Adrenal gland (tissue), 12 donors: ENCODE results near the gene UBA6. TPM values are rescaled to one million over a fixed set of nuclear protein-coding genes. Genes with fewer than 3 reads are reported as not detected.

Source experiments
- DNase-seq, 7 donors: peaks; one replicate each; pipeline ENCODE4 v3.0.0-alpha.2; 2019 to 2020
- H3K27ac ChIP-seq, 5 donors: fragments of 200-600 bp; sonication (generic) in 4 of 5; 1 replicate in 3 of 5; 2 replicates in 2 of 5; pipeline versions ENCODE4 v1.5.1 to v1.8.0; 2016 to 2020; ENCODE audit warnings: mild to moderate bottlenecking in 1 of 5
- H3K27me3 ChIP-seq: fragments of 200-600 bp; 2 replicates; pipeline ENCODE4 v1.8.0; 2021
- H3K36me3 ChIP-seq, 2 donors: fragments of 200-600 bp; replicated peaks in 1 of 2; 1 replicate in 1 of 2; 2 replicates in 1 of 2; pipeline versions ENCODE4 v1.5.1 to v1.8.0; 2018 to 2022
- H3K4me1 ChIP-seq, 2 donors: fragments of 200-600 bp; replicated peaks in 1 of 2; 1 replicate in 1 of 2; 2 replicates in 1 of 2; pipeline versions ENCODE4 v1.5.1 to v1.8.0; 2018 to 2021
- H3K4me3 ChIP-seq, 4 donors: fragments of 200-600 bp; sonication (generic) in 3 of 4; one replicate each; pipeline ENCODE4 v1.5.1; 2016 to 2018
- H3K9me3 ChIP-seq, 3 donors: fragments of 200-600 bp; sonication (generic) in 1 of 3; replicated peaks in 1 of 3; 1 replicate in 2 of 3; 2 replicates in 1 of 3; pipeline versions ENCODE4 v1.5.1 to v1.8.0; 2016 to 2021
- POLR2A ChIP-seq, 2 donors: fragments of 450-650 bp; IDR thresholded peaks; one replicate each; pipeline ENCODE4 v1.6.1; 2017; ENCODE audit warnings: antibody characterized with exemption in 2 of 2, mild to moderate bottlenecking in 2 of 2, moderate library complexity in 1 of 2
- WGBS, 4 donors: extraction: QIAGEN DNeasy Blood & Tissue Kit in 2 of 4; methylation state at CpG; one replicate each; pipeline versions ENCODE4 v1.1.5 to v1.1.7; 2013 to 2017; 5-methylcytosine and 5-hydroxymethylcytosine counted together
- intact Hi-C, 2 donors: fragments of 100-400 bp; cut with DNase I; formaldehyde crosslinking; loops; one replicate each; pipeline versions ENCODE4 v1.14.1 to v1.15.0; 2022 to 2023
- polyA plus RNA-seq, 3 donors: library from polyadenylated mRNA; stranded (reverse); fragments of 200-250 nt in 2 of 3; fragments of 350-450 nt in 1 of 3; fragmentation: Illumina TruSeq in 1 of 3; extraction: RNeasy Lipid Tissue Mini Kit (QIAGEN cat#74804) in 1 of 3; gene quantifications; one replicate each; pipeline ENCODE4 v1.2.3, GENCODE V29; 2013 to 2014
- total RNA-seq, 9 donors: library from RNA; depleted of rRNA in 4 of 9; stranded (reverse); fragments of >200 nt in 4 of 9; fragments of 120-200 nt in 1 of 9; fragmentation: NEBNext Ultra II Directional in 1 of 9; extraction: Animal tissue kit (Norgen Biotek cat#: 25700) in 1 of 9; gene quantifications; one replicate each; pipeline versions ENCODE4 v1.1.0 to v1.2.4, GENCODE V29; 2013 to 2023
- TF ChIP-seq, protein P1 (sequence below), 6 experiments: fragments of 450-650 bp in 4 of 6; fragments of 200-600 bp in 2 of 6; sonication (generic) in 1 of 6; IDR thresholded peaks; 1 replicate in 5 of 6; 2 replicates in 1 of 6; pipeline versions ENCODE4 v1.5.1 to v1.8.0; 2016 to 2021; ENCODE audit warnings: antibody characterized with exemption in 6 of 6, mild to moderate bottlenecking in 2 of 6, moderate library complexity in 1 of 6
- donor health status: healthy with polysubstance abuse.
- donor health status: Bipolar disorder and iron deficiency.
- donor health status: DM: yes; HTN: yes; CAD: no.
- donor health status: DM: no; HTN: no; CAD: no.
- donor health status: DM: no; HTN: no; CAD: no.
- donor health status: DM: yes; HTN: yes; CAD: no.

Gene UBA6
- total and polyA plus RNA-seq, 12 donors: 7.5 to 77.0 (median 42.1) TPM

DNA sequence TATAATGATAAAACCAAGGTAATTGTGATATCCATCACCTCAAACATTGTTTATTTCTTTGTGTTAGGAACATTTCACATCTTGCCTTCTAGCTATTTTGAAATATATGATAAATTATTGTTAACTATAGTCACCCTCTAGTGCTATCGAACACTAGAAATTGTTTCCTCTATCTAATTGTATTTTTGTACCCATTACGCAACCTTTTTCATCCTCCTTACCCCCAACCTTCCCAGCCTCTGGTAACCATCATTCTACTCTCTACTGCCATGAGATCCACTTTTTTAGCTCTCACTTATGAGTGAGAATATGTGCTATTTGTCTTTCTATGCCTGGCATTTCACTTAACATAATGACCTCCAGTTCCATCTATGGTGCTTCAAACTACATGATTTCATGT, 3.9 kb upstream of the UBA6 start:
- H3K4me1 ChIP-seq: peaks cover 7 to 11% of the 10 kb centered on the region in 2 donors
- 83 to 99% (median 90%) methylated on average over 2 of the region's 2 CpGs for WGBS, 4 donors
- TF ChIP-seq, protein P1, sequence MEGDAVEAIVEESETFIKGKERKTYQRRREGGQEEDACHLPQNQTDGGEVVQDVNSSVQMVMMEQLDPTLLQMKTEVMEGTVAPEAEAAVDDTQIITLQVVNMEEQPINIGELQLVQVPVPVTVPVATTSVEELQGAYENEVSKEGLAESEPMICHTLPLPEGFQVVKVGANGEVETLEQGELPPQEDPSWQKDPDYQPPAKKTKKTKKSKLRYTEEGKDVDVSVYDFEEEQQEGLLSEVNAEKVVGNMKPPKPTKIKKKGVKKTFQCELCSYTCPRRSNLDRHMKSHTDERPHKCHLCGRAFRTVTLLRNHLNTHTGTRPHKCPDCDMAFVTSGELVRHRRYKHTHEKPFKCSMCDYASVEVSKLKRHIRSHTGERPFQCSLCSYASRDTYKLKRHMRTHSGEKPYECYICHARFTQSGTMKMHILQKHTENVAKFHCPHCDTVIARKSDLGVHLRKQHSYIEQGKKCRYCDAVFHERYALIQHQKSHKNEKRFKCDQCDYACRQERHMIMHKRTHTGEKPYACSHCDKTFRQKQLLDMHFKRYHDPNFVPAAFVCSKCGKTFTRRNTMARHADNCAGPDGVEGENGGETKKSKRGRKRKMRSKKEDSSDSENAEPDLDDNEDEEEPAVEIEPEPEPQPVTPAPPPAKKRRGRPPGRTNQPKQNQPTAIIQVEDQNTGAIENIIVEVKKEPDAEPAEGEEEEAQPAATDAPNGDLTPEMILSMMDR (IDR thresholded peaks at IDR 0.05): no peak
- no peak overlapping the region for H3K4me3 ChIP-seq
- no peaks in the 10 kb centered on the region for H3K36me3 ChIP-seq
- DNase-seq: no peak
- H3K27me3 ChIP-seq: no peaks in the 10 kb centered on the region
- intact Hi-C loops: no loop called here
- H3K9me3 ChIP-seq: no peaks in the 10 kb centered on the region
- no peak overlapping the region for H3K27ac ChIP-seq

DNA sequence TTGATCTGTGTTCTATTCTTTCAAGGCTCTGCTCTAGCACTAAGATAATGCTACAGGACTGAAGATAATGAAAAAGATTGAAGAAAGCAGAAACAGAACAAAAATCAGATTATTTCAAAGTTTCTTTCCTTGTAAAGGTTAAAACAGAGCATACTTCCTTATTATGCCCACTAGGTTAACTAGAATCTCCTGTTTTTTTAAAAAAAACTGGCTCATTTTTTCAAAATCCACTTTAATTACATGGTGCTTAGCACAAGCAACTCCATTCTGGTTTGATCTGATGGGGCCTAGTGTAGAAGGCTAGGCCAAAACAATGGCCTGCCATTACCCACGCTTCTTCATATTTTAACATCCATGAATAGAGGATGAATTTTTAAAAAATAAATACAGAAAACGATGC, 1.2 kb upstream of the UBA6 start:
- Histone ChIP-seq H3K4me3 (peak overlapping the region in 1 of 4 donors; percentile 84), H3K36me3 (no peaks in the 10 kb centered on the region), H3K9me3 (no peaks in the 10 kb centered on the region), H3K27ac (peak overlapping the region in 1 of 5 donors; percentile 85), H3K4me1 (peaks cover 7 to 22% of the 10 kb centered on the region in 2 donors), H3K27me3 (no peaks in the 10 kb centered on the region)
- WGBS, 4 donors: 92 to 95% (median 94%) methylated on average over 2 of the region's 2 CpGs
- DNase-seq: no peak
- intact Hi-C loops: no loop called here
- TF ChIP-seq, protein P1 (IDR thresholded peaks at IDR 0.05): no peak
- no peak for TF ChIP-seq POLR2A (IDR thresholded peaks at IDR 0.05)

DNA sequence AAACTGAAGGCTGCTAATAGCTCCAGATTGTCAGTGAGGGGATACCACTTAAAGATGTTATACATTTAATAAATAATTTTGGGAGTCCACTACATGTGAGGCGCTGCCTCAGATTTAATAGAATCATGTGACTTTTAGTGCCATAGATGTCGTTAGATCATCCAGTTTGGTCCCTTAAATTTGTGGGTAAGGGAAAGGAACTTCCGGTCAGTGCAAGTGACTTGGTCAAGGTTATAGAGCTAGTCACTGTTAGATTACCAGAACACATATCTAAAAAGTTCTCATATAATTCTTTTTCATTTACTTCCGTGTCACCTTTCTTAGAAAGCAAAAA, 529 bp upstream of the UBA6 start:
- Histone ChIP-seq H3K27ac (peak overlapping the region; percentile 26 to 88 (median 87)), H3K9me3 (no peaks in the 10 kb centered on the region), H3K4me3 (peak overlapping the region in 3 of 4 donors; percentile 22 to 95 (median 84)), H3K4me1 (peaks cover 7 to 22% of the 10 kb centered on the region in 2 donors), H3K36me3 (no peaks in the 10 kb centered on the region), H3K27me3 (no peaks in the 10 kb centered on the region)
- 1 to 5% (median 3%) methylated on average over 4 of the region's 4 CpGs for WGBS, 4 donors
- DNase-seq: no peak
- intact Hi-C loops: no loop called here
- TF ChIP-seq POLR2A (IDR thresholded peaks at IDR 0.05): no peak
- TF ChIP-seq, protein P1 (IDR thresholded peaks at IDR 0.05): no peak

- TF ChIP-seq, protein P1 (IDR thresholded peaks at IDR 0.05): no peak
- intact Hi-C loops: no loop called here
- Histone ChIP-seq H3K9me3 (no peaks in the 10 kb centered on the region), H3K27ac (peak overlapping the region; percentile 45 to 88 (median 87)), H3K4me3 (peak overlapping the region; percentile 46 to 95 (median 85)), H3K27me3 (no peaks in the 10 kb centered on the region), H3K4me1 (peaks cover 7 to 22% of the 10 kb centered on the region in 2 donors), H3K36me3 (no peaks in the 10 kb centered on the region)
- peak in 1 of 7 donors; percentile 25 for DNase-seq
- 14 to 23% (median 20%) methylated on average over 8 to 11 of the region's 11 CpGs for WGBS, 4 donors
Observed at GRCh38 chr4:67700116-67700737, 728 bp downstream of the UBA6 start.
